Kidney epithelial cell (primary cell): ENCODE data around the gene CDH12. TPM values are rescaled to one million over a fixed set of nuclear protein-coding genes. Genes with fewer than 3 reads are reported as not detected.

ENCODE experiments used
- DNase-seq: peaks from one replicate; pipeline ENCODE4 v3.0.0-alpha.2; 2010; ENCODE audit warnings: low read depth
- H3K27me3 ChIP-seq: 2 replicates; pipeline ENCODE4 v1.6.0; 2011; ENCODE audit warnings: low read length; ENCODE audit not compliant: control insufficient read depth, insufficient read depth
- H3K36me3 ChIP-seq: 2 replicates; pipeline ENCODE4 v1.5.1; 2011; ENCODE audit warnings: low read length; ENCODE audit not compliant: control insufficient read depth, insufficient read depth
- H3K4me3 ChIP-seq: 2 replicates; pipeline ENCODE4 v1.5.1; 2011; ENCODE audit warnings: low read depth, mild to moderate bottlenecking, control low read depth, low read length
- total RNA-seq: library from RNA; depleted of rRNA; stranded (reverse); fragments of >200 nt; gene quantifications from 2 replicates; pipeline ENCODE4 v1.2.3, GENCODE V29; 2015
- TF ChIP-seq, protein P1 (sequence below): IDR thresholded peaks from 2 replicates; pipeline ENCODE4 v1.5.1; 2011; ENCODE audit warnings: mild to moderate bottlenecking, moderate library complexity, low read length, control low read depth, inconsistent platforms; ENCODE audit not compliant: insufficient read depth, poor library complexity, severe bottlenecking

CDH12 gene
- total RNA-seq: not detected in 2 replicates

- Histone ChIP-seq H3K4me3 (peak within 1 kb of the TSS; percentile 19), H3K36me3 (no peaks in the 10 kb centered on the region), H3K27me3 (no peaks in the 10 kb centered on the region)
- DNase-seq: no peak
- TF ChIP-seq, protein P1, sequence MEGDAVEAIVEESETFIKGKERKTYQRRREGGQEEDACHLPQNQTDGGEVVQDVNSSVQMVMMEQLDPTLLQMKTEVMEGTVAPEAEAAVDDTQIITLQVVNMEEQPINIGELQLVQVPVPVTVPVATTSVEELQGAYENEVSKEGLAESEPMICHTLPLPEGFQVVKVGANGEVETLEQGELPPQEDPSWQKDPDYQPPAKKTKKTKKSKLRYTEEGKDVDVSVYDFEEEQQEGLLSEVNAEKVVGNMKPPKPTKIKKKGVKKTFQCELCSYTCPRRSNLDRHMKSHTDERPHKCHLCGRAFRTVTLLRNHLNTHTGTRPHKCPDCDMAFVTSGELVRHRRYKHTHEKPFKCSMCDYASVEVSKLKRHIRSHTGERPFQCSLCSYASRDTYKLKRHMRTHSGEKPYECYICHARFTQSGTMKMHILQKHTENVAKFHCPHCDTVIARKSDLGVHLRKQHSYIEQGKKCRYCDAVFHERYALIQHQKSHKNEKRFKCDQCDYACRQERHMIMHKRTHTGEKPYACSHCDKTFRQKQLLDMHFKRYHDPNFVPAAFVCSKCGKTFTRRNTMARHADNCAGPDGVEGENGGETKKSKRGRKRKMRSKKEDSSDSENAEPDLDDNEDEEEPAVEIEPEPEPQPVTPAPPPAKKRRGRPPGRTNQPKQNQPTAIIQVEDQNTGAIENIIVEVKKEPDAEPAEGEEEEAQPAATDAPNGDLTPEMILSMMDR: no peak
Observed at GRCh38 chr5:22852807-22853660, at the start of gene CDH12. Gene CDH12 (minus strand): TSS chr5:22853344.

DNA sequence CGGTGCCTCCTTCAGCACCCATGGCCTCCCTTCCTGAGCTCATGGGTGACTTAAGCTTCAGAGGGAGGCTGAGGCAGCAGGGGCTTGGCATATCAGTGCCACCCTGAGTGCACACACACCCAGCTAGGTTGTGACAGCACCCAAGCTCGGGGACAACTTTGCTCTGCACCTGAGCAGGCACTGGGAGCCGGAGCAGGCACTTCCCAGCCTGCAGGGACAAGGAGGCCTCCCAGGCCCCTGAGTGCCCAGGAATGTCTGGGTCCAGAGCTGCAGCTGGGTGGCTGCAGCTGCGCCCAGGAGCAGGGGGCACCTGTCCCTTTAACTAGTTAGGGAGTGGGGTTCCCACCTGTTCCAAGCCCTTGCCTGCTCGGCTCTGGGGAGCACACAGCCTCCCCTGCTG lies 48.7 kb upstream of the CDH12 start:
- no peaks in the 10 kb centered on the region for H3K36me3 ChIP-seq
- no peaks in the 10 kb centered on the region for H3K27me3 ChIP-seq
- TF ChIP-seq, protein P1: no peak
- no peak for DNase-seq
- no peak overlapping the region for H3K4me3 ChIP-seq

DNA sequence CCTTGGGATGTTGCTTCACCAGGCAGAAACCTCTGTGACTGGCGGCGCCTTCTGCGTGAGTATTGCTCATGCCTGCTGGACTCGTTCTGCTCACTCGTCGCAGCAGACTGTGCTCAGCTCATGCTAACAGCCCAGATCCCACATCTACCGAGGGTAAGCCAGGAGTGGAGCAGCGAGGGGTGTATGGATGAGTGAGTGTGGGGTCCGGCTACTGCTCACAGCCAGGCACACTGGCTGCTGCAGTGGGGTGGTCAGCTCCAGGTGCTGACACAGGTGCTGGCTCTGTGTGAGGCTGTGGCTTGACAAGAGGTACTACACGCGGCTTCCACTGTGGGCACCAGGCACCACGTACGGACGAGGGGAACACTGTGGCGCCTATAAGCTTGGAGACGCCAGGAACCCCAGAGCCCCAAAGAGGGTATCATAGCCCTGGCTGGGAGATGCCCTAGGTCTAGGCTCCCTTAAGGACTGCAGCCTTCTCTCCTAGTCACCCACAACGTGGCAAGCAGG lies 47.7 kb upstream of the CDH12 start:
- no peak overlapping the region for H3K4me3 ChIP-seq
- TF ChIP-seq, protein P1: no peak
- DNase-seq: no peak
- no peaks in the 10 kb centered on the region for H3K27me3 ChIP-seq
- H3K36me3 ChIP-seq: no peaks in the 10 kb centered on the region

GRCh38 chr5:22899341-22899740 lies 46.2 kb upstream of the CDH12 start:
- no peak for DNase-seq
- TF ChIP-seq, protein P1: no peak
- H3K36me3 ChIP-seq: no peaks in the 10 kb centered on the region
- no peak overlapping the region for H3K4me3 ChIP-seq
- no peaks in the 10 kb centered on the region for H3K27me3 ChIP-seq

DNA sequence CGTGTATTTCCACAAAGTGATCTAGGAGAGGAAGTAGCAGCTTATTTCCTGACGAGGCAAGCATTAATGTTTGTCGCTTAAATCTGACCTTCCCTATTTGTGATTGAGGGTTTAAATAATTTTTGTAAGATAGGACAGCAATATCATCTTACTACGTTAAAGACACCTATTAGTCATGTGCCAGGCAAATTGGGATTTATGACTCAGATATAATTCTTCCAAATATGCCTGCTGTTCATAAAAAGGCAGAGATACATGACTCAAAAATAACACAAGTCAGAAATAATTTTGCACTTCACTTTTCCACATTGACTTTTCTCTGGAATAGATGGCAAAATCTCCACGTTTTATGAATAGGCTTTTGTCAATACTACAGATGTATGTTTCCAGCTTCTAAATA lies 43.0 kb upstream of the CDH12 start:
- Histone ChIP-seq H3K4me3 (no peak overlapping the region), H3K27me3 (no peaks in the 10 kb centered on the region), H3K36me3 (no peaks in the 10 kb centered on the region)
- DNase-seq: no peak
- TF ChIP-seq, protein P1: no peak

DNA sequence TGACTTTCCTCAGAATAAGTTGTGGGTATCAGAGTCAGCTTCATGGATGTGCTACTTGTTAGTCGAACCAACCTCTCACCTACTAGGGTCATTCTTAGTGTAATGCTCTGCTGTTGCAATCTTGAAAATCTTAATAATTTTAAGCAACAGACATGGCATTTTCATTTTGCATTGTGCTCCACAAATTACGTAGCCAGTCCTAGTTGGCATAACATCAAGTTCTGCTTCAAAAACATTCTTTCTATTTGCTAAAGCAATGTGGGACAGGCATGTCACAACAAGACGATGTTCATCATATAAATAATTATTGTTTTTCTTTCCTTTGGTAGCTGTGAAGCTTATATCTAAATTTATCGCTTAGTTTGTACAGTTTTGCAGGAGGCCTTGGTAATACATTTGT lies 39.3 kb upstream of the CDH12 start:
- TF ChIP-seq, protein P1: no peak
- H3K36me3 ChIP-seq: no peaks in the 10 kb centered on the region
- DNase-seq: no peak
- no peak overlapping the region for H3K4me3 ChIP-seq
- no peaks in the 10 kb centered on the region for H3K27me3 ChIP-seq
